Stimulated activated CD4-positive, alpha-beta T cell treated with anti-CD3 and anti-CD28 coated beads, Interleukin-1b, Interleukin-23, amount 100 ng/mL, for 1 hour (primary cell): ENCODE data around the gene ADARB1.
"Not testable (repeated sequence)": the region's sequence is repeated elsewhere in the genome, so short reads cannot be mapped to it uniquely, and the experiment has no call there.

Source experiments
- DNase-seq, 2 donors: peaks; one replicate each; pipeline ENCODE4 v3.0.0-alpha.2; 2020; ENCODE audit warnings: low read depth in 2 of 2

The ADARB1 gene

DNA sequence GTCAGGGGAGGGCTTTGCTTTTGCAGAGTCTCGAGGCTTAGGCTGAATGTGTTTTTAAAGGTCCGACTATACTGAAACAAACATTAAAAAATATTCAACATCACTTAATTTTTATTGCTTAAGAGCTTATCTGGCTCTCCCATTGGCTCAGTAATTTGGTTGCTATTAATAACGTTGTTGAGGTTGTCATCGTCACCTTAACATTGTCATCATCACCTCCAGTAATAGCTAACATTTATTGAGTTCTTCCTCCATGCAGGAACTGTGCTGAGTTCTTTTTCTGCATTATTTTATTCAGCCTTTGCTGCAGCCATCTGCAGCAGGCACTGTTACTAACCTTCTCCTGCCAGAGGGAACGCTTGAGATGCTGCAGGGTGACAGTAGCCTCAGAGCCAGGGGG lies 40.1 kb downstream of the ADARB1 start:
- DNase-seq: no peak

DNA sequence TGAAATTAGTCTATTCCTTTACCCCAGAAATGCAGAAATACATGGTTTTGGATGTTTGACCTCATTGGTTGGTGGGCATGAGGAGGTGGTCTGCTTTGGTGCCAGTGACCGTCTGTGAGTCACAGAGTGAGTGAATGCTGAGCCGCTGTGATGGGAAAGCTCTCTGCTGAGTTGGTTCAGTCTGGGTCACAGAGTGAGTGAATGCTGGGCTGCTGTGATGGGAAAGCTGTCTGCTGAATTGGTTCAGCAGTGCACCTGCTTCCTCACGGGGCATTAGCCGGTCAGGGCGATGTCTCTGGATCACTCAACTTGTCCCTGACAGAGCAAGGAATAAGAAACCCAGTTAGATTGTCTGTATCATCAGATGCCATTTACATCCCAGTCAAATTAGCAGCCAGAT lies 40.8 kb downstream of the ADARB1 start:
- no peak for DNase-seq

GRCh38 chr21:45116066-45116465 lies 41.7 kb downstream of the ADARB1 start:
- DNase-seq: no peak

GRCh38 chr21:45117314-45117713 lies 42.9 kb downstream of the ADARB1 start:
- no peak for DNase-seq

GRCh38 chr21:45118099-45118498 lies 43.7 kb downstream of the ADARB1 start:
- DNase-seq: no peak

- no peak for DNase-seq
Measured at GRCh38 chr21:45119812-45120211, 45.4 kb downstream of the ADARB1 start.

- no peak for DNase-seq
Measured at GRCh38 chr21:45120975-45121374, 46.6 kb downstream of the ADARB1 start.

DNA sequence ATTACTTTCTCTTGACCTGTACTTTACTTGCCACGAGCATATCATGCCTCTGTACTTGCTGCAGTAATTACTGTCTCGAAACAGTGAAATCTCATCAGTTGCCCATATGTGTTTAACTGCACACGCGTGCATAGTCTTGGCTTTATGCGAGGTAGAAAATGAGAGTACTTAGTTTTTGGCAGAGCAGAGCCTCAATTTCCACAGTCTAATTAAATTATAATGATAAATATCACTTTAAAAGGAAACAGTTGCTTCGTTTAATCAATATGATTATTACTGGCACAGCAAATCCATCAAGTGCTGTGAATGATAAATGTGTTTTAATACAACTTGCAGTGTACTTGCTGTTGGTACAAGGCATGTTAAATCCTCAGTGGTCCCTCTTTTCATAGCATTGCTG lies 47.6 kb downstream of the ADARB1 start:
- DNase-seq: no peak

- DNase-seq: no peak
Measured at GRCh38 chr21:45122432-45123132, 48.2 kb downstream of the ADARB1 start.

- no peak for DNase-seq
Measured at GRCh38 chr21:45123440-45123839, 49.1 kb downstream of the ADARB1 start.

- DNase-seq: no peak
Measured at GRCh38 chr21:45124596-45124995, 50.2 kb downstream of the ADARB1 start.

DNA sequence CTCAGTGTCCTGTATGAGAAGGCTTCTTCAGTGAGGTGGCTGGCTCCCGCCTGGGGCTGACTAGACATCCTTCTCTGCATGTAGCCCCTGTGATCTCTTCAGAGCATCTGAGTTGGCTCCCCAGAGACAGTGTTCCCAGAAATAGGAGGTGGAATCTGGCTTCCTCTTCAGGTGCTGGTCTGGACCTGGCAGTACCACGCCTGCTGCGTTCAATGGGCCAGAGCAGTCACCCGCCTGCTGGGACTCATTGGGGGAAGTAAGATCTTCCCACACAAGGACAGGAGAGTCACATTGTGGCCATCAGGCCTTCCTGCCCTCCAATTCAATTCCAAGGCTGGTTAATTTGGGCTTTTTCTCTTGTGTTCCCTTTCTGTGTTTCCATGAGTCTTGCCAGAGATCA lies 51.0 kb downstream of the ADARB1 start:
- DNase-seq: no peak

DNA sequence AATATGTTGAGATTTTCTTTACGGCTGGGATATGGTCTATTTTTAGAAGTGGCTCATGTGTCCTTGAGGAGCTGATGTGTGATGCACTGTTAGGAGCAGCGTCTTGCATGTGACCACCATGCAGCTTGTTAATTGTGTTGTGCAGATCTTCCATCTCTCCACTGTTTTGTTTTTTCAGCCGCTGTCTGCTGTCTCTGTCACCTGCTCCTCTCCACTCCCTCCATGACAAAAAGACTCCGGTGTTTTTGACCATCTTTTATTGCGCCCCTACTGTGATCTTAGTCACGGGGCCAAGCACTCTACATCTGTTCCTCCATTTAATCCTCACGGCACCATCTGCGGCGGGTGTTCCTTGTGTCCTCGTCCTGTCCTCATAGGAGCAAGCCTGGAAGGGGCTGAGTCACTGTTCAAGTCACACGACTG lies 51.8 kb downstream of the ADARB1 start:
- DNase-seq: no peak

GRCh38 chr21:45126983-45127382 lies 52.6 kb downstream of the ADARB1 start:
- DNase-seq: no peak

DNA sequence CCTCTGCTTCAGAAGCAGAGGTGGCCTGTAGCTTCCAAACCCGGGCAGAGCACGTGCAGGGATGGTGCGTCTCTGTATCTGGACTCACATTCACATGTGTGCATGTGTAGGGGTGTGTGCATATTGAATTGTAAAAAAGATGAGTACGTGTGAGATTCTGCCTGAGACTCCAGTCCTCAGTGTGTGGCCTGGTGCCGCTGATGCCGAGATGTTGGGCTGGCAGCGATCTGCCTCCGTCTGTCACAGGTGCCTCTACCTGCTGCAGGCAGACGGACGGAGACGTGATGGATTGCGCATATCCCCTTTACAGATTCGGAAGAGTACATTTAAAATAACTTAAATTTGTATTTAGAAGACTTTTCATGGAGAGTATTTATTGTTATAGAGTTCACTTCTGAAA lies 53.6 kb downstream of the ADARB1 start:
- DNase-seq: no peak

GRCh38 chr21:45128613-45129188 lies 54.3 kb downstream of the ADARB1 start:
- DNase-seq: peak; percentile 47 to 62

GRCh38 chr21:45129189-45129923 lies 55.0 kb downstream of the ADARB1 start:
- no peak for DNase-seq

DNA sequence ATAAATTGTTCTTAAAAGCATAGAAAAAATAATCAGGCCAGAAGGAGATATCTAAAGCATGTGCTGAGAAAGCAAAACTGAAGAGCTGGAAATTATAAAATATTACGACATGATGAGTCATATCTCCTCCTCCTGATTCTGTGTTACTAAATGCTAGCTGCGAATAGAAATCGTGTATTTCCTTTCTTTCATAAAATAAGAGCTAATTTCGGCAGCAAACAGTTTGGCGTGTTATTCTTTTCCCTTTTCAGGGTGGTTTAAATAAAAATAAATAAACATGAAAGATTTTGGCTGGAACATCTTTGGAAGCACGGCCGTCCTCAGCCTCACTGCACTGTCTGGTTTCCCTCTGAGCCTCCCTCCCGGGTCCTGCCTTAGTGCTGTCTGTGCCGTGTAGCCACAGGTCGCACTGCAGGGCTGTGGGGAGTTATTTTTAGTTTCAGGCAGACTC lies 56.0 kb downstream of the ADARB1 start:
- no peak for DNase-seq

GRCh38 chr21:45131537-45131999 lies 57.2 kb downstream of the ADARB1 start:
- no peak for DNase-seq

DNA sequence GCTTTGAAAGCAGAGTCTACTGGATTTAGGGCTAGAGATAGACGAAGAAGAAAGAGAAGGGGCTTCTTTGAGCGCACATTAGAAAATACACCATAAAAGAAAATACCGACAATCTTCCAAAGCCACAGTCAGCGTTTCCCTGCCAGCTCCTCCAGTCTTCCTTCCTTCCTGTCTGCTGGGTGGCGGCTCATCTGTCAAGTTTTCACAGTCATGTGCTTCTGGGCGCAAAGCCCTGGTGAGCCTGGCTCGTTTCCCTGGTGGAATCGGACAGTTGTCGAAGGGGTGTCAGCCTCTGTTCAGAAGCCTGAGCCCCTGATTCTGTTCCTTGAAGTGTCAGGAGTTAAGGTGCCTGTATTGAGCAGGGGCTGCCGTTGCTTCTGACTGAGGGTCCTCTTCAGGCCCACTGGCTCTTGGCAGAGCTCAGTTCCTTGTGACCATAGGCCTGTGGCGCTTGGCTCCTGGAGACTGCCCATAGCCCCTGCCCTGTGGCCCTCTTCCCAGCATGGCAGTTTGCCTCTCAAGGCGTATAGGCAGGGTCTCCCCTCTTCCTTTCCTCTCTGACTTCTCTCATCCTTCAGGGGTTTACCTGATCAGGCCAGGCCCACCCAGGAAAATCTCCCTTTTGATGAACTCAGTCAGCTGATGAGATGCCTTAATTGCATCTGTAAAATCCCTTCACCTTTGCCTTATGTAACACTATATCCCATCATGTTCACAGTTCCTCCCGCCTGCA lies 58.6 kb downstream of the ADARB1 start:
- DNase-seq: no peak

DNA sequence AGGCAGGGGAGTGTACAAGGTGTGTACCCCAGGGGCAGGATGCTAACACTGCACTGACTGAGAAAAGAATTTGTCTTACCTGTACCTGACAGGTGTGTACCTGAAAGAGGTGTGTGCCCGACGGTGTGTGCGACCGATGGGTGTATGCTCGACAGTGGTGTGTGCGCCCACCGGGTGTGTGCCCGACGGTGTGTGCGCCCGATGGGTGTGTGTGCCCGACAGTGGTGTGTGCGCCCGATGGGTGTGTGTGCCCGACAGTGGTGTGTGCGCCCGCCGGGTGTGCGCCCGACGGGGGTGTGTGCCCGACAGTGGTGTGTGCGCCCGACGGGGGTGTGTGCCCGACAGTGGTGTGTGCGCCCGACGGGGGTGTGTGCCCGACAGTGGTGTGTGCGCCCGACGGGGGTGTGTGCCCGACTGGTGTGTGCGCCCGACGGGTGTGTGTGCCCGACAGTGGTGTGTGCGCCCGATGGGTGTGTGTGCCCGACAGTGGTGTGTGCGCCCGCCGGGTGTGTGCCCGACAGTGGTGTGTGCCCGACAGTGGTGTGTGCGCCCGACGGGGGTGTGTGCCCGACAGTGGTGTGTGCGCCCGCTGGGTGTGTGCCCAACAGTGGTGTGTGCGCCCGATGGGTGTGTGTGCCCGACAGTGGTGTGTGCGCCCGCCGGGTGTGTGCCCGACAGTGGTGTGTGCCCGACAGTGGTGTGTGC lies 59.3 kb downstream of the ADARB1 start:
- not testable (repeated sequence) for DNase-seq
